Measurements from ENCODE around the gene TRIM65. TPM values are rescaled to one million over a fixed set of nuclear protein-coding genes. Genes with fewer than 3 reads are reported as not detected.

The TRIM65 gene
- total and polyA plus RNA-seq, 2 of the 13 experiments (the other 11 are each of a cell fraction or from before 2014, with no cell fraction given) = 10.3 to 22.4 TPM

- TF ChIP-seq, protein P1, sequence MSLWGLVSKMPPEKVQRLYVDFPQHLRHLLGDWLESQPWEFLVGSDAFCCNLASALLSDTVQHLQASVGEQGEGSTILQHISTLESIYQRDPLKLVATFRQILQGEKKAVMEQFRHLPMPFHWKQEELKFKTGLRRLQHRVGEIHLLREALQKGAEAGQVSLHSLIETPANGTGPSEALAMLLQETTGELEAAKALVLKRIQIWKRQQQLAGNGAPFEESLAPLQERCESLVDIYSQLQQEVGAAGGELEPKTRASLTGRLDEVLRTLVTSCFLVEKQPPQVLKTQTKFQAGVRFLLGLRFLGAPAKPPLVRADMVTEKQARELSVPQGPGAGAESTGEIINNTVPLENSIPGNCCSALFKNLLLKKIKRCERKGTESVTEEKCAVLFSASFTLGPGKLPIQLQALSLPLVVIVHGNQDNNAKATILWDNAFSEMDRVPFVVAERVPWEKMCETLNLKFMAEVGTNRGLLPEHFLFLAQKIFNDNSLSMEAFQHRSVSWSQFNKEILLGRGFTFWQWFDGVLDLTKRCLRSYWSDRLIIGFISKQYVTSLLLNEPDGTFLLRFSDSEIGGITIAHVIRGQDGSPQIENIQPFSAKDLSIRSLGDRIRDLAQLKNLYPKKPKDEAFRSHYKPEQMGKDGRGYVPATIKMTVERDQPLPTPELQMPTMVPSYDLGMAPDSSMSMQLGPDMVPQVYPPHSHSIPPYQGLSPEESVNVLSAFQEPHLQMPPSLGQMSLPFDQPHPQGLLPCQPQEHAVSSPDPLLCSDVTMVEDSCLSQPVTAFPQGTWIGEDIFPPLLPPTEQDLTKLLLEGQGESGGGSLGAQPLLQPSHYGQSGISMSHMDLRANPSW (CRISPR knock-in tag; IDR thresholded peaks at IDR 0.05; ENCODE audit: borderline replicate concordance) = no peak
- TF ChIP-seq, protein P2, sequence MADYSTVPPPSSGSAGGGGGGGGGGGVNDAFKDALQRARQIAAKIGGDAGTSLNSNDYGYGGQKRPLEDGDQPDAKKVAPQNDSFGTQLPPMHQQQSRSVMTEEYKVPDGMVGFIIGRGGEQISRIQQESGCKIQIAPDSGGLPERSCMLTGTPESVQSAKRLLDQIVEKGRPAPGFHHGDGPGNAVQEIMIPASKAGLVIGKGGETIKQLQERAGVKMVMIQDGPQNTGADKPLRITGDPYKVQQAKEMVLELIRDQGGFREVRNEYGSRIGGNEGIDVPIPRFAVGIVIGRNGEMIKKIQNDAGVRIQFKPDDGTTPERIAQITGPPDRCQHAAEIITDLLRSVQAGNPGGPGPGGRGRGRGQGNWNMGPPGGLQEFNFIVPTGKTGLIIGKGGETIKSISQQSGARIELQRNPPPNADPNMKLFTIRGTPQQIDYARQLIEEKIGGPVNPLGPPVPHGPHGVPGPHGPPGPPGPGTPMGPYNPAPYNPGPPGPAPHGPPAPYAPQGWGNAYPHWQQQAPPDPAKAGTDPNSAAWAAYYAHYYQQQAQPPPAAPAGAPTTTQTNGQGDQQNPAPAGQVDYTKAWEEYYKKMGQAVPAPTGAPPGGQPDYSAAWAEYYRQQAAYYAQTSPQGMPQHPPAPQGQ (CRISPR knock-in tag; IDR thresholded peaks at IDR 0.05; ENCODE audit: borderline replicate concordance) = peak; percentile 54; the same call in 1 of the 2 replicates
- TF ChIP-seq ZNF567 (CRISPR knock-in tag; IDR thresholded peaks at IDR 0.05; ENCODE audit: borderline replicate concordance) (no peak; the same call in 1 of the 2 replicates), ZKSCAN1 (IDR thresholded peaks at IDR 0.05; ENCODE audit: low read length) (peak; percentile 16; the same call in 1 of the 2 replicates), ZMAT5 (CRISPR knock-in tag; IDR thresholded peaks at IDR 0.05; ENCODE audit: borderline replicate concordance, low read depth) (no peak), ZMAT3 (CRISPR knock-in tag; conservative IDR thresholded peaks at IDR 0.05) (peak; percentile 78; the same call in 1 of the 2 replicates), ARNT (IDR thresholded peaks at IDR 0.05) (no peak), SOX5 (CRISPR knock-in tag; IDR thresholded peaks at IDR 0.05; ENCODE audit: borderline replicate concordance) (peak; percentile 73), SMARCE1 (IDR thresholded peaks at IDR 0.05; ENCODE audit: borderline replicate concordance) (no peak), IRF1 (CRISPR knock-in tag; IDR thresholded peaks at IDR 0.05; ENCODE audit: low read depth) (no peak; the same call in none of the 2 replicates), ZNF597 (CRISPR knock-in tag; IDR thresholded peaks at IDR 0.05) (no peak), ZNF547 (CRISPR knock-in tag; IDR thresholded peaks at IDR 0.05) (peak; percentile 92), SYNCRIP (IDR thresholded peaks at IDR 0.05; ENCODE audit: insufficient read depth, low read depth, low read length) (no peak), HOXA9 (CRISPR knock-in tag; IDR thresholded peaks at IDR 0.05; ENCODE audit: borderline replicate concordance) (no peak), ATRX (CRISPR knock-in tag; IDR thresholded peaks at IDR 0.05; ENCODE audit: borderline replicate concordance) (0 out of 2 replicates have a peak, but pooled peaks have one; percentile 51), RFXANK (CRISPR knock-in tag; IDR thresholded peaks at IDR 0.05) (no peak; the same call in none of the 2 replicates), TCF7L2 (IDR thresholded peaks at IDR 0.05; ENCODE audit: low read depth, low read length) (no peak), ZNF781 (CRISPR knock-in tag; IDR thresholded peaks at IDR 0.05; ENCODE audit: borderline replicate concordance, not compliant biosample characterization) (peak; percentile 56), ZSCAN29 (CRISPR knock-in tag; conservative IDR thresholded peaks at IDR 0.05) (peak; percentile 83; the same call in 1 of the 2 replicates)
- TF ChIP-seq, protein P3, sequence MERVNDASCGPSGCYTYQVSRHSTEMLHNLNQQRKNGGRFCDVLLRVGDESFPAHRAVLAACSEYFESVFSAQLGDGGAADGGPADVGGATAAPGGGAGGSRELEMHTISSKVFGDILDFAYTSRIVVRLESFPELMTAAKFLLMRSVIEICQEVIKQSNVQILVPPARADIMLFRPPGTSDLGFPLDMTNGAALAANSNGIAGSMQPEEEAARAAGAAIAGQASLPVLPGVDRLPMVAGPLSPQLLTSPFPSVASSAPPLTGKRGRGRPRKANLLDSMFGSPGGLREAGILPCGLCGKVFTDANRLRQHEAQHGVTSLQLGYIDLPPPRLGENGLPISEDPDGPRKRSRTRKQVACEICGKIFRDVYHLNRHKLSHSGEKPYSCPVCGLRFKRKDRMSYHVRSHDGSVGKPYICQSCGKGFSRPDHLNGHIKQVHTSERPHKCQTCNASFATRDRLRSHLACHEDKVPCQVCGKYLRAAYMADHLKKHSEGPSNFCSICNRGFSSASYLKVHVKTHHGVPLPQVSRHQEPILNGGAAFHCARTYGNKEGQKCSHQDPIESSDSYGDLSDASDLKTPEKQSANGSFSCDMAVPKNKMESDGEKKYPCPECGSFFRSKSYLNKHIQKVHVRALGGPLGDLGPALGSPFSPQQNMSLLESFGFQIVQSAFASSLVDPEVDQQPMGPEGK (CRISPR knock-in tag; IDR thresholded peaks at IDR 0.05) = peak; percentile 81
Measured at GRCh38 chr17:75940727-75941441, 44.1 kb upstream of the TRIM65 start, which contains the start of gene FBF1 (continued).

Data from HepG2 (cell line).